Right atrium auricular region (tissue), 2 donors: Measurements from ENCODE around the gene RPUSD4. TPM values are rescaled to one million over a fixed set of nuclear protein-coding genes. Genes with fewer than 3 reads are reported as not detected.
"Not testable (repeated sequence)": the region's sequence is repeated elsewhere in the genome, so short reads cannot be mapped to it uniquely, and the experiment has no call there.

Experiments
- DNase-seq: peaks from one replicate; pipeline ENCODE4 v3.0.0-alpha.2; 2019; ENCODE audit warnings: low spot score
- H3K27ac ChIP-seq, 2 donors: fragments of 200-600 bp; sonication (generic); 1 replicate in 1 of 2; 2 replicates in 1 of 2; pipeline ENCODE4 v1.5.1; 2016 to 2019
- H3K27me3 ChIP-seq, 2 donors: fragments of 200-600 bp; sonication (generic); one replicate each; pipeline versions ENCODE4 v1.5.1 to v1.6.0; 2017 to 2019
- H3K36me3 ChIP-seq: fragments of 200-600 bp; sonication (generic); one replicate; pipeline ENCODE4 v1.5.1; 2016
- H3K4me1 ChIP-seq, 2 donors: fragments of 200-600 bp; sonication (generic); one replicate each; pipeline versions ENCODE4 v1.5.1 to v1.6.0; 2017 to 2019
- H3K4me3 ChIP-seq, 2 donors: fragments of 200-600 bp; sonication (generic); 1 replicate in 1 of 2; 2 replicates in 1 of 2; pipeline ENCODE4 v1.5.1; 2017 to 2019; ENCODE audit warnings: mild to moderate bottlenecking in 1 of 2, moderate library complexity in 1 of 2
- H3K9me3 ChIP-seq, 2 donors: fragments of 200-600 bp; sonication (generic); one replicate each; pipeline ENCODE4 v1.5.1; 2019
- total RNA-seq, 2 donors: library from RNA; depleted of rRNA; stranded (reverse); fragments of >200 nt; gene quantifications; one replicate each; pipeline ENCODE4 v1.1.0, GENCODE V29; 2016
- TF ChIP-seq, protein P1 (sequence below), 2 donors: fragments of 200-600 bp; sonication (generic); IDR thresholded peaks; one replicate each; pipeline ENCODE4 v1.5.1; 2019; ENCODE audit warnings: antibody characterized with exemption in 2 of 2

Gene RPUSD4, protein sequence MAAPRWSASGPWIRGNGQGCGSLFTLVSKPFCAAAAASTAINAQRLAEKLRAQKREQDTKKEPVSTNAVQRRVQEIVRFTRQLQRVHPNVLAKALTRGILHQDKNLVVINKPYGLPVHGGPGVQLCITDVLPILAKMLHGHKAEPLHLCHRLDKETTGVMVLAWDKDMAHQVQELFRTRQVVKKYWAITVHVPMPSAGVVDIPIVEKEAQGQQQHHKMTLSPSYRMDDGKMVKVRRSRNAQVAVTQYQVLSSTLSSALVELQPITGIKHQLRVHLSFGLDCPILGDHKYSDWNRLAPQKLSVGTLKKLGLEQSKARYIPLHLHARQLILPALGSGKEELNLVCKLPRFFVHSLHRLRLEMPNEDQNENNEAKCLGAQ
- total RNA-seq, result 10 to 100 TPM; 13.3 to 14.3 TPM

GRCh38 chr11:126211236-126212088, at the start of gene RPUSD4, which contains the start of gene FAM118B:
TSS of gene RPUSD4 (minus strand) at chr11:126211650. CDS start at chr11:126211638, 12 bp downstream.
TSS of gene FAM118B (plus strand) at chr11:126211782. CDS start at chr11:126235002, 23,220 bp downstream.
- no peaks in the 10 kb centered on the region for H3K27me3 ChIP-seq
- no peaks in the 10 kb centered on the region for H3K9me3 ChIP-seq
- H3K36me3 ChIP-seq, result peaks cover 14% of the 10 kb centered on the region
- TF ChIP-seq, protein P1, sequence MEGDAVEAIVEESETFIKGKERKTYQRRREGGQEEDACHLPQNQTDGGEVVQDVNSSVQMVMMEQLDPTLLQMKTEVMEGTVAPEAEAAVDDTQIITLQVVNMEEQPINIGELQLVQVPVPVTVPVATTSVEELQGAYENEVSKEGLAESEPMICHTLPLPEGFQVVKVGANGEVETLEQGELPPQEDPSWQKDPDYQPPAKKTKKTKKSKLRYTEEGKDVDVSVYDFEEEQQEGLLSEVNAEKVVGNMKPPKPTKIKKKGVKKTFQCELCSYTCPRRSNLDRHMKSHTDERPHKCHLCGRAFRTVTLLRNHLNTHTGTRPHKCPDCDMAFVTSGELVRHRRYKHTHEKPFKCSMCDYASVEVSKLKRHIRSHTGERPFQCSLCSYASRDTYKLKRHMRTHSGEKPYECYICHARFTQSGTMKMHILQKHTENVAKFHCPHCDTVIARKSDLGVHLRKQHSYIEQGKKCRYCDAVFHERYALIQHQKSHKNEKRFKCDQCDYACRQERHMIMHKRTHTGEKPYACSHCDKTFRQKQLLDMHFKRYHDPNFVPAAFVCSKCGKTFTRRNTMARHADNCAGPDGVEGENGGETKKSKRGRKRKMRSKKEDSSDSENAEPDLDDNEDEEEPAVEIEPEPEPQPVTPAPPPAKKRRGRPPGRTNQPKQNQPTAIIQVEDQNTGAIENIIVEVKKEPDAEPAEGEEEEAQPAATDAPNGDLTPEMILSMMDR (IDR thresholded peaks at IDR 0.05), result no peak
- peak within 1 kb of the TSS; percentile 46 to 79 for H3K27ac ChIP-seq
- peak within 1 kb of the TSS; percentile 63 to 65 for H3K4me3 ChIP-seq
- peaks cover 0 to 19% of the 10 kb centered on the region in 2 donors for H3K4me1 ChIP-seq
- peak; percentile 99 for DNase-seq

DNA sequence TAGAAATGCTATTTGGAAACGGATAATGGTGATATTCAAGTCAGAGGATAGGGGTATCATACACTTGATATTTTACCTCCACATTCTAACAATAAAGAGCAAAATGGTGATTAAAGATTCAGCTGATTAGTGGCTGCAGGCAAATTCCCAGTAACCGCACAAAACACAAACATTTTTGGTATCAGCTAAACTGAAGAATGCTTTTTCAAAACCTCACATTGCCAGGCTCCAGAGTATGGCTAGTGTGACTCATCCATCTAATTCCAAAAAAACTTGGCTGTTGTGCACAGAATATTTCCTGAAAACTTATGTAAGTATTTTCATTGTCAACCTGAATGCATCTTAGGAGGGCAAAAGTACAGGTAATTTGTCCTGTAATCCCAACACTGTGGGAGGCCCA, 46.3 kb upstream of the RPUSD4 start:
- Histone ChIP-seq H3K27me3 (no peaks in the 10 kb centered on the region), H3K4me3 (no peak overlapping the region), H3K4me1 (no peaks in the 10 kb centered on the region), H3K36me3 (peaks cover 50% of the 10 kb centered on the region), H3K9me3 (no peaks in the 10 kb centered on the region), H3K27ac (no peak overlapping the region)
- TF ChIP-seq, protein P1 (IDR thresholded peaks at IDR 0.05), result no peak
- no peak for DNase-seq

DNA sequence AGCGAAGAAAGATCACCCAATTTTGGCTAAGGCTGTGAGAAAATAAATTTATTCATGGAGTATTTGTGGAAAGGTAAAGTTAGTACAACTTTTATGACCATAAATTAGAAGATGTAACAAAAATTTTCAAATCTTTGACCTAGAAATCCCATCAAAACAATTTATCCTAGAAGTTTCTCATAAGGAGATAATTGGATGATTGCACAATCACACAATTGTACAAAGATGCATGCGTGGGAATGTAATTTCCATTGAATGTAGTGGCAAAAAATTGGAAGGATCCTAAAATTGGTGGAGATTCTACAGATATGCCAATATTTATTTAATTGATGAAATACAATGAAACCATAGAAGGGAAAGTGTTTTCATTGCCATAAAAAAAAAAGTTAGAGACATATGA, 45.7 kb upstream of the RPUSD4 start:
- no peaks in the 10 kb centered on the region for H3K9me3 ChIP-seq
- no peak overlapping the region for H3K27ac ChIP-seq
- no peak overlapping the region for H3K4me3 ChIP-seq
- H3K36me3 ChIP-seq, result peaks cover 51% of the 10 kb centered on the region
- no peaks in the 10 kb centered on the region for H3K4me1 ChIP-seq
- TF ChIP-seq, protein P1 (IDR thresholded peaks at IDR 0.05), result no peak
- no peaks in the 10 kb centered on the region for H3K27me3 ChIP-seq
- DNase-seq, result no peak

- Histone ChIP-seq H3K27me3 (no peaks in the 10 kb centered on the region), H3K27ac (no peak overlapping the region), H3K4me1 (no peaks in the 10 kb centered on the region), H3K36me3 (peaks cover 46% of the 10 kb centered on the region), H3K4me3 (no peak overlapping the region), H3K9me3 (no peaks in the 10 kb centered on the region)
- DNase-seq, result no peak
- TF ChIP-seq, protein P1 (IDR thresholded peaks at IDR 0.05), result no peak
Measured at GRCh38 chr11:126256216-126256615, 44.8 kb upstream of the RPUSD4 start.

DNA sequence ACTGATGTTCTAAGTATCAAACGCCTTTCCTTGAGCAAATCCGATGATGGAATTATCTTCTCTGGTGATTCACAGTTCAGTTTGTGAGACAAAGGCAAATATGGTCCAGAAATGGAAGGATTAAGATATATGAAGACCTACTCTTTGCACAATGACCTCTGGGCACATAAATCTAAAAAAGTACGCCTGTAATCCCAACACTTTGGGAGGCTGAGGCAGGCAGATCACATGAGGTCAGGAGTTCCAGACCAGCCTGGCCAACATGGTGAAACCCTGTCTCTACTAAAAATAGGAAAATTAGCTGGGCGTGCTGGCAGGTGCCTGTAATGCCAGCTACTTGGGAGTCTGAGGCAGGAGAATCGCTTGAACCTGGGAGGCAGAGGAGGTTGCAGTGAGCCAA, 44.1 kb upstream of the RPUSD4 start:
- not testable (repeated sequence) for H3K4me1 ChIP-seq, H3K27ac ChIP-seq, H3K4me3 ChIP-seq, H3K9me3 ChIP-seq, H3K27me3 ChIP-seq, DNase-seq
- H3K36me3 ChIP-seq, result peaks cover 44% of the 10 kb centered on the region

- DNase-seq, result no peak
- Histone ChIP-seq H3K27ac (no peak overlapping the region), H3K4me1 (no peaks in the 10 kb centered on the region), H3K27me3 (no peaks in the 10 kb centered on the region), H3K4me3 (no peak overlapping the region), H3K9me3 (no peaks in the 10 kb centered on the region), H3K36me3 (peaks cover 44% of the 10 kb centered on the region)
- TF ChIP-seq, protein P1 (IDR thresholded peaks at IDR 0.05), result no peak
Measured at GRCh38 chr11:126254819-126255218, 43.4 kb upstream of the RPUSD4 start.
